Measurements from ENCODE around the gene D2HGDH. TPM values are rescaled to one million over a fixed set of nuclear protein-coding genes. Genes with fewer than 3 reads are reported as not detected.
A peak's percentile ranks its signal among the peaks of the same experiment; 100 is the strongest.

D2HGDH gene
- total and polyA plus RNA-seq, 2 of the 13 experiments (the other 11 are each of a cell fraction or from before 2014, with no cell fraction given) = 19.2 to 20.3 TPM

DNA sequence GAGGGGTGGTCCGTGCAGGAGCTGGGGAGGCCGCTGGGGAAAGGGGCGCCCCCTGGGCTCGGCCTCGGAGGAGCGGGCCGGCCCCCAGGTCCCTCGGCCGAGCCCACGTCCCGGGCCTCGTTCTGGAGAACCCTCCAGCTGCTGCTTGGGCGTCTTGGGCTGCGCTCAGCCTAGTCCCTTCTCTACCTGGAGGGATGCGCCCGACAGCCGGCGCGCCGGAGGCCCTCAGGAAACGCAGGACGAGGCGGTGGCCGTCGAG, 293 bp upstream of the D2HGDH start (continued):
- TF ChIP-seq, protein P1, sequence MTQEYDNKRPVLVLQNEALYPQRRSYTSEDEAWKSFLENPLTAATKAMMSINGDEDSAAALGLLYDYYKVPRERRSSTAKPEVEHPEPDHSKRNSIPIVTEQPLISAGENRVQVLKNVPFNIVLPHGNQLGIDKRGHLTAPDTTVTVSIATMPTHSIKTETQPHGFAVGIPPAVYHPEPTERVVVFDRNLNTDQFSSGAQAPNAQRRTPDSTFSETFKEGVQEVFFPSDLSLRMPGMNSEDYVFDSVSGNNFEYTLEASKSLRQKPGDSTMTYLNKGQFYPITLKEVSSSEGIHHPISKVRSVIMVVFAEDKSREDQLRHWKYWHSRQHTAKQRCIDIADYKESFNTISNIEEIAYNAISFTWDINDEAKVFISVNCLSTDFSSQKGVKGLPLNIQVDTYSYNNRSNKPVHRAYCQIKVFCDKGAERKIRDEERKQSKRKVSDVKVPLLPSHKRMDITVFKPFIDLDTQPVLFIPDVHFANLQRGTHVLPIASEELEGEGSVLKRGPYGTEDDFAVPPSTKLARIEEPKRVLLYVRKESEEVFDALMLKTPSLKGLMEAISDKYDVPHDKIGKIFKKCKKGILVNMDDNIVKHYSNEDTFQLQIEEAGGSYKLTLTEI (CRISPR knock-in tag; conservative IDR thresholded peaks at IDR 0.05) = no peak
- TF ChIP-seq GTF3A (CRISPR knock-in tag; conservative IDR thresholded peaks at IDR 0.05) (no peak), MYNN (CRISPR knock-in tag; IDR thresholded peaks at IDR 0.05; ENCODE audit: low read depth) (no peak), ZNF577 (CRISPR knock-in tag; IDR thresholded peaks at IDR 0.05; ENCODE audit: borderline replicate concordance, low read depth) (no peak), ZNF160 (CRISPR knock-in tag; IDR thresholded peaks at IDR 0.05) (no peak), ZNF615 (CRISPR knock-in tag; IDR thresholded peaks at IDR 0.05; ENCODE audit: borderline replicate concordance) (no peak), ZNF329 (CRISPR knock-in tag; IDR thresholded peaks at IDR 0.05; ENCODE audit: low read depth) (0 out of 2 replicates have a peak, but pooled peaks have one; percentile 12), FOXP1 (IDR thresholded peaks at IDR 0.05) (no peak), FOXP1 (CRISPR knock-in tag; IDR thresholded peaks at IDR 0.05) (no peak), KDM4B (CRISPR knock-in tag; IDR thresholded peaks at IDR 0.05) (no peak), ZFP37 (CRISPR knock-in tag; IDR thresholded peaks at IDR 0.05; ENCODE audit: borderline replicate concordance) (no peak), ZC3H13 (CRISPR knock-in tag; IDR thresholded peaks at IDR 0.05) (0 out of 2 replicates have a peak, but pooled peaks have one; percentile 23), KLF15 (CRISPR knock-in tag; IDR thresholded peaks at IDR 0.05; ENCODE audit: borderline replicate concordance) (no peak), ZBTB1 (CRISPR knock-in tag; IDR thresholded peaks at IDR 0.05; ENCODE audit: borderline replicate concordance) (no peak), ZNF660 (CRISPR knock-in tag; IDR thresholded peaks at IDR 0.05; ENCODE audit: borderline replicate concordance, low read depth) (no peak), ZNF296 (CRISPR knock-in tag; conservative IDR thresholded peaks at IDR 0.05) (no peak), GATAD1 (CRISPR knock-in tag; IDR thresholded peaks at IDR 0.05) (no peak), ATF1 (CRISPR knock-in tag; IDR thresholded peaks at IDR 0.05) (no peak)
- TF ChIP-seq, protein P2, sequence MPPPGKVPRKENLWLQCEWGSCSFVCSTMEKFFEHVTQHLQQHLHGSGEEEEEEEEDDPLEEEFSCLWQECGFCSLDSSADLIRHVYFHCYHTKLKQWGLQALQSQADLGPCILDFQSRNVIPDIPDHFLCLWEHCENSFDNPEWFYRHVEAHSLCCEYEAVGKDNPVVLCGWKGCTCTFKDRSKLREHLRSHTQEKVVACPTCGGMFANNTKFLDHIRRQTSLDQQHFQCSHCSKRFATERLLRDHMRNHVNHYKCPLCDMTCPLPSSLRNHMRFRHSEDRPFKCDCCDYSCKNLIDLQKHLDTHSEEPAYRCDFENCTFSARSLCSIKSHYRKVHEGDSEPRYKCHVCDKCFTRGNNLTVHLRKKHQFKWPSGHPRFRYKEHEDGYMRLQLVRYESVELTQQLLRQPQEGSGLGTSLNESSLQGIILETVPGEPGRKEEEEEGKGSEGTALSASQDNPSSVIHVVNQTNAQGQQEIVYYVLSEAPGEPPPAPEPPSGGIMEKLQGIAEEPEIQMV (CRISPR knock-in tag; IDR thresholded peaks at IDR 0.05; ENCODE audit: low read depth) = no peak
- TF ChIP-seq, protein P3, sequence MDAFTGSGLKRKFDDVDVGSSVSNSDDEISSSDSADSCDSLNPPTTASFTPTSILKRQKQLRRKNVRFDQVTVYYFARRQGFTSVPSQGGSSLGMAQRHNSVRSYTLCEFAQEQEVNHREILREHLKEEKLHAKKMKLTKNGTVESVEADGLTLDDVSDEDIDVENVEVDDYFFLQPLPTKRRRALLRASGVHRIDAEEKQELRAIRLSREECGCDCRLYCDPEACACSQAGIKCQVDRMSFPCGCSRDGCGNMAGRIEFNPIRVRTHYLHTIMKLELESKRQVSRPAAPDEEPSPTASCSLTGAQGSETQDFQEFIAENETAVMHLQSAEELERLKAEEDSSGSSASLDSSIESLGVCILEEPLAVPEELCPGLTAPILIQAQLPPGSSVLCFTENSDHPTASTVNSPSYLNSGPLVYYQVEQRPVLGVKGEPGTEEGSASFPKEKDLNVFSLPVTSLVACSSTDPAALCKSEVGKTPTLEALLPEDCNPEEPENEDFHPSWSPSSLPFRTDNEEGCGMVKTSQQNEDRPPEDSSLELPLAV (CRISPR knock-in tag; conservative IDR thresholded peaks at IDR 0.05; ENCODE audit: low read depth) = no peak
- TF ChIP-seq, protein P4, sequence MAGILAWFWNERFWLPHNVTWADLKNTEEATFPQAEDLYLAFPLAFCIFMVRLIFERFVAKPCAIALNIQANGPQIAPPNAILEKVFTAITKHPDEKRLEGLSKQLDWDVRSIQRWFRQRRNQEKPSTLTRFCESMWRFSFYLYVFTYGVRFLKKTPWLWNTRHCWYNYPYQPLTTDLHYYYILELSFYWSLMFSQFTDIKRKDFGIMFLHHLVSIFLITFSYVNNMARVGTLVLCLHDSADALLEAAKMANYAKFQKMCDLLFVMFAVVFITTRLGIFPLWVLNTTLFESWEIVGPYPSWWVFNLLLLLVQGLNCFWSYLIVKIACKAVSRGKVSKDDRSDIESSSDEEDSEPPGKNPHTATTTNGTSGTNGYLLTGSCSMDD (CRISPR knock-in tag; IDR thresholded peaks at IDR 0.05) = no peak
- TF ChIP-seq, protein P5, sequence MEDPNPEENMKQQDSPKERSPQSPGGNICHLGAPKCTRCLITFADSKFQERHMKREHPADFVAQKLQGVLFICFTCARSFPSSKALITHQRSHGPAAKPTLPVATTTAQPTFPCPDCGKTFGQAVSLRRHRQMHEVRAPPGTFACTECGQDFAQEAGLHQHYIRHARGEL (CRISPR knock-in tag; IDR thresholded peaks at IDR 0.05) = no peak
- TF ChIP-seq, protein P6, sequence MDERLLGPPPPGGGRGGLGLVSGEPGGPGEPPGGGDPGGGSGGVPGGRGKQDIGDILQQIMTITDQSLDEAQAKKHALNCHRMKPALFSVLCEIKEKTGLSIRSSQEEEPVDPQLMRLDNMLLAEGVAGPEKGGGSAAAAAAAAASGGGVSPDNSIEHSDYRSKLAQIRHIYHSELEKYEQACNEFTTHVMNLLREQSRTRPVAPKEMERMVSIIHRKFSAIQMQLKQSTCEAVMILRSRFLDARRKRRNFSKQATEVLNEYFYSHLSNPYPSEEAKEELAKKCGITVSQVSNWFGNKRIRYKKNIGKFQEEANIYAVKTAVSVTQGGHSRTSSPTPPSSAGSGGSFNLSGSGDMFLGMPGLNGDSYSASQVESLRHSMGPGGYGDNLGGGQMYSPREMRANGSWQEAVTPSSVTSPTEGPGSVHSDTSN (CRISPR knock-in tag; IDR thresholded peaks at IDR 0.05) = no peak
- TF ChIP-seq, protein P7, sequence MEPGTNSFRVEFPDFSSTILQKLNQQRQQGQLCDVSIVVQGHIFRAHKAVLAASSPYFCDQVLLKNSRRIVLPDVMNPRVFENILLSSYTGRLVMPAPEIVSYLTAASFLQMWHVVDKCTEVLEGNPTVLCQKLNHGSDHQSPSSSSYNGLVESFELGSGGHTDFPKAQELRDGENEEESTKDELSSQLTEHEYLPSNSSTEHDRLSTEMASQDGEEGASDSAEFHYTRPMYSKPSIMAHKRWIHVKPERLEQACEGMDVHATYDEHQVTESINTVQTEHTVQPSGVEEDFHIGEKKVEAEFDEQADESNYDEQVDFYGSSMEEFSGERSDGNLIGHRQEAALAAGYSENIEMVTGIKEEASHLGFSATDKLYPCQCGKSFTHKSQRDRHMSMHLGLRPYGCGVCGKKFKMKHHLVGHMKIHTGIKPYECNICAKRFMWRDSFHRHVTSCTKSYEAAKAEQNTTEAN (CRISPR knock-in tag; conservative IDR thresholded peaks at IDR 0.05) = no peak

Measured in HepG2 (cell line).